Bronchial epithelial cell (primary cell): ENCODE data around the gene JAZF1. TPM values are rescaled to one million over a fixed set of nuclear protein-coding genes. Genes with fewer than 3 reads are reported as not detected.

ENCODE experiments used
- DNase-seq: peaks from one replicate; pipeline ENCODE4 v3.0.0-alpha.2; 2010; ENCODE audit warnings: low read depth
- FAIRE-seq: peaks from 2 replicates; lab custom pipeline; 2011; peaks lifted over from hg19 to GRCh38; lab: Jason Lieb, UNC
- H3K27me3 ChIP-seq: 2 replicates; pipeline ENCODE4 v1.5.1; 2011; ENCODE audit warnings: low read length; ENCODE audit not compliant: control insufficient read depth, insufficient read depth
- H3K36me3 ChIP-seq: 2 replicates; pipeline ENCODE4 v1.5.1; 2011; ENCODE audit warnings: low read length; ENCODE audit not compliant: control insufficient read depth, insufficient read depth
- H3K4me3 ChIP-seq: 2 replicates; pipeline ENCODE4 v1.5.1; 2011; ENCODE audit warnings: mild to moderate bottlenecking, low read depth, low read length, control low read depth
- total RNA-seq: library from RNA; depleted of rRNA; stranded (reverse); fragments of >200 nt; gene quantifications from 2 replicates; pipeline ENCODE4 v1.2.1, GENCODE V29; 2014
- TF ChIP-seq, protein P1 (sequence below): IDR thresholded peaks from 2 replicates; pipeline ENCODE4 v1.5.1; 2011; ENCODE audit warnings: mild to moderate bottlenecking, moderate library complexity, low read length, control low read depth, inconsistent platforms; ENCODE audit not compliant: insufficient read depth, severe bottlenecking

The JAZF1 gene
- total RNA-seq, 1 donor from 2014 or later, result 1.1 TPM

GRCh38 chr7:28135315-28135714 lies 45.3 kb downstream of the JAZF1 start:
- Histone ChIP-seq H3K4me3 (no peak overlapping the region), H3K36me3 (no peaks in the 10 kb centered on the region), H3K27me3 (no peaks in the 10 kb centered on the region)
- DNase-seq, result no peak
- TF ChIP-seq, protein P1, sequence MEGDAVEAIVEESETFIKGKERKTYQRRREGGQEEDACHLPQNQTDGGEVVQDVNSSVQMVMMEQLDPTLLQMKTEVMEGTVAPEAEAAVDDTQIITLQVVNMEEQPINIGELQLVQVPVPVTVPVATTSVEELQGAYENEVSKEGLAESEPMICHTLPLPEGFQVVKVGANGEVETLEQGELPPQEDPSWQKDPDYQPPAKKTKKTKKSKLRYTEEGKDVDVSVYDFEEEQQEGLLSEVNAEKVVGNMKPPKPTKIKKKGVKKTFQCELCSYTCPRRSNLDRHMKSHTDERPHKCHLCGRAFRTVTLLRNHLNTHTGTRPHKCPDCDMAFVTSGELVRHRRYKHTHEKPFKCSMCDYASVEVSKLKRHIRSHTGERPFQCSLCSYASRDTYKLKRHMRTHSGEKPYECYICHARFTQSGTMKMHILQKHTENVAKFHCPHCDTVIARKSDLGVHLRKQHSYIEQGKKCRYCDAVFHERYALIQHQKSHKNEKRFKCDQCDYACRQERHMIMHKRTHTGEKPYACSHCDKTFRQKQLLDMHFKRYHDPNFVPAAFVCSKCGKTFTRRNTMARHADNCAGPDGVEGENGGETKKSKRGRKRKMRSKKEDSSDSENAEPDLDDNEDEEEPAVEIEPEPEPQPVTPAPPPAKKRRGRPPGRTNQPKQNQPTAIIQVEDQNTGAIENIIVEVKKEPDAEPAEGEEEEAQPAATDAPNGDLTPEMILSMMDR, result no peak
- no peak for FAIRE-seq

DNA sequence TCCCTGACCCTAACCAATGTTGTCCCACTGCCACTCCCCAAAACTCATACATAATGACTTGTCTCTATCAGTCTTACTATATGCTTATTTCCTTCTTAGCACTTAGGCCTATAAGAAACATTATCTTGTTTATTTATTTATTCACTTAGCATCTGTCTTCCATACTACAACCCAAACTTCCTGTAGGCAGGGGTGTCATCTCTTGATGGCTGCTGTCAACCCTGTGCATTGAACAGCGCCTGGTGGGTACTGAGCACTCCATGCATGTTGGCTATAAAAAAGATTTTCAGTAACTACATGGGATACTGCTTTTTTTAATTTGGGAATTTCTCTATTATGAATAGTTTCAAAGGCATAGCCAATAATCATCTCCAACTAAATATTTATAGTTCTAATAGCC lies 46.7 kb downstream of the JAZF1 start:
- Histone ChIP-seq H3K36me3 (no peaks in the 10 kb centered on the region), H3K4me3 (no peak overlapping the region), H3K27me3 (no peaks in the 10 kb centered on the region)
- FAIRE-seq, result no peak
- TF ChIP-seq, protein P1, result no peak
- no peak for DNase-seq

- H3K27me3 ChIP-seq, result no peaks in the 10 kb centered on the region
- FAIRE-seq (peak; percentile 64), DNase-seq (no peak)
- no peak overlapping the region for H3K4me3 ChIP-seq
- TF ChIP-seq, protein P1, result no peak
- H3K36me3 ChIP-seq, result no peaks in the 10 kb centered on the region
Measured at GRCh38 chr7:28132959-28133870, 47.4 kb downstream of the JAZF1 start.

DNA sequence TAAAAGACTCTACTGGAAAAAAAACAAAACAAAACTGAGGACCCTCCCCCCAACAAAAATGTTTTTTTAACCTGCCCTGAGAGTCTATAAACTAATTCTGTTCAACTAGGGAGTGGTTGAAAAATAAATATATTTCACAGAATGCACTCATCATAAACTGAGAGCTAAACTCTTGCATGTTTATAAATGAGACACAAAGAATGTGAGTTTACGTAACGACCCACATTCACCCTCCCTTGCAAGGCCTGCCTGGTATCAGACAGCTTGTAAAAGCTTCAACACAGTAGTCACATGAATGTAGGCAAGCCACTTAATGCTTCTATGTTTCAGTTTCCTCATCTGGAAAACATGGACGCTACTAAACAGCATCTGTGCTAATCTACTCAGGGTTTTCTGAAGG lies 50.3 kb downstream of the JAZF1 start:
- Histone ChIP-seq H3K36me3 (no peaks in the 10 kb centered on the region), H3K27me3 (no peaks in the 10 kb centered on the region), H3K4me3 (no peak overlapping the region)
- TF ChIP-seq, protein P1, result no peak
- FAIRE-seq (no peak), DNase-seq (no peak)

GRCh38 chr7:28128608-28129007 lies 52.0 kb downstream of the JAZF1 start:
- TF ChIP-seq, protein P1, result no peak
- Histone ChIP-seq H3K36me3 (no peaks in the 10 kb centered on the region), H3K4me3 (no peak overlapping the region), H3K27me3 (no peaks in the 10 kb centered on the region)
- peak; percentile 27 for DNase-seq
- no peak for FAIRE-seq
